Sigmoid colon (tissue), 4 donors: ENCODE data around the gene HAPLN3.

Experiments used
- EP300 ChIP-seq, 4 donors: sonication (generic); formaldehyde crosslinking; IDR thresholded peaks; one replicate each; pipeline ENCODE4 v1.6.1; 2017; ENCODE audit warnings: antibody characterized with exemption in 4 of 4
- POLR2A ChIP-seq, 2 donors: fragments of 450-650 bp; IDR thresholded peaks; one replicate each; pipeline ENCODE4 v1.6.1; 2016; ENCODE audit warnings: antibody characterized with exemption in 2 of 2, mild to moderate bottlenecking in 2 of 2, moderate library complexity in 2 of 2
- POLR2AphosphoS5 ChIP-seq, 4 donors: sonication (generic); formaldehyde crosslinking; IDR thresholded peaks; one replicate each; pipeline ENCODE4 v1.6.1; 2017; ENCODE audit warnings: antibody characterized with exemption in 4 of 4
- TF ChIP-seq, protein P1 (sequence below), 4 experiments: fragments of 450-650 bp in 3 of 4; fragments of 200-600 bp in 1 of 4; IDR thresholded peaks; one replicate each; pipeline ENCODE4 v1.5.1; 2016 to 2019; ENCODE audit warnings: antibody characterized with exemption in 4 of 4, mild to moderate bottlenecking in 3 of 4, moderate library complexity in 2 of 4

DNA sequence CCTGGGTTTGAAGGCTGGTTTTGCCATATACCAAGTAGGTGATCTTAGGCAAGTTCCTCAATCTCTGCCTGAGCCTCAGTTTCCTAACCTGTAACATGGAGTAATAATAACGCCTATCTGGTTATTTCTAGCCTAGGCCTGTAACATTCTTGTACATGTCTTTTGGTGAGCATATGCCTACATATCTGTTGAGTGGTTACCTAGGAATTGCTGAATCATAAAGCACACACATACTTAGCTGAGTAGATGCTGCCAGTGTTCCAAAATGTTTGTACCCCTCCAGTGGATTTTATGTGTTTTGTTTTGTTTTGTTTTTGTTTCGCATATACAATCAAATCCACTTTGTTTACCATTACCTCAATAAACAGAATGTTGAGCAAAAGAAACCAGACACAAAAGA lies 35.2 kb upstream of the HAPLN3 start:
- TF ChIP-seq, protein P1, sequence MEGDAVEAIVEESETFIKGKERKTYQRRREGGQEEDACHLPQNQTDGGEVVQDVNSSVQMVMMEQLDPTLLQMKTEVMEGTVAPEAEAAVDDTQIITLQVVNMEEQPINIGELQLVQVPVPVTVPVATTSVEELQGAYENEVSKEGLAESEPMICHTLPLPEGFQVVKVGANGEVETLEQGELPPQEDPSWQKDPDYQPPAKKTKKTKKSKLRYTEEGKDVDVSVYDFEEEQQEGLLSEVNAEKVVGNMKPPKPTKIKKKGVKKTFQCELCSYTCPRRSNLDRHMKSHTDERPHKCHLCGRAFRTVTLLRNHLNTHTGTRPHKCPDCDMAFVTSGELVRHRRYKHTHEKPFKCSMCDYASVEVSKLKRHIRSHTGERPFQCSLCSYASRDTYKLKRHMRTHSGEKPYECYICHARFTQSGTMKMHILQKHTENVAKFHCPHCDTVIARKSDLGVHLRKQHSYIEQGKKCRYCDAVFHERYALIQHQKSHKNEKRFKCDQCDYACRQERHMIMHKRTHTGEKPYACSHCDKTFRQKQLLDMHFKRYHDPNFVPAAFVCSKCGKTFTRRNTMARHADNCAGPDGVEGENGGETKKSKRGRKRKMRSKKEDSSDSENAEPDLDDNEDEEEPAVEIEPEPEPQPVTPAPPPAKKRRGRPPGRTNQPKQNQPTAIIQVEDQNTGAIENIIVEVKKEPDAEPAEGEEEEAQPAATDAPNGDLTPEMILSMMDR (IDR thresholded peaks at IDR 0.05): no peak
- TF ChIP-seq POLR2A (IDR thresholded peaks at IDR 0.05) (no peak), POLR2AphosphoS5 (IDR thresholded peaks at IDR 0.05) (no peak), EP300 (IDR thresholded peaks at IDR 0.05) (no peak)
